Heart left ventricle (tissue), 13 donors: ENCODE measurements around the gene ZBTB39.
"Not testable (repeated sequence)": the region's sequence is repeated elsewhere in the genome, so short reads cannot be mapped to it uniquely, and the experiment has no call there.

ENCODE experiments used
- POLR2A ChIP-seq, 2 donors: fragments of 450-650 bp; IDR thresholded peaks; one replicate each; pipeline ENCODE4 v1.6.1; 2017; ENCODE audit warnings: antibody characterized with exemption in 2 of 2, mild to moderate bottlenecking in 2 of 2, moderate library complexity in 2 of 2
- TF ChIP-seq, protein P1 (sequence below), 12 donors: fragments of 200-600 bp; sonication (generic) in 4 of 12; IDR thresholded peaks; one replicate each; pipeline versions ENCODE4 v1.5.0 to v1.8.0; 2018 to 2022; ENCODE audit warnings: antibody characterized with exemption in 12 of 12, mild to moderate bottlenecking in 5 of 12
- donor health status: ischemic (EF 13 %, LVEDD 7.1; RV severe dilation, severe dysfunction).
- donor health status: DM: no; HTN: yes; CAD: no.
- donor health status: DM: no; HTN: no; CAD: no.
- donor health status: ischemic (EF 25% LVEDD 6.9; RV normal size, moderate dysfunction).
- donor health status: ischemic (EF 25% LVEDD 5.7; RV mildly dilated, moderate dysfunction).
- donor health status: ischemic (EF 35%, LVEDD 5.7; RV mildly dilated, moderate dysfunction).
- donor health status: nonischemic (EF 11% LVEDD 7.7; RV severe dilation, severe dysfunction).
- donor health status: DM: yes; HTN: yes; CAD: no.
- donor health status: PGD.
- donor health status: ischemic (EF 29% LVEDD 5.4; RV normal size, mild dysfunction).
- donor health status: nonischemic (EF 23%, LVEDD 6.1; RV moderate dilation, normal function).

DNA sequence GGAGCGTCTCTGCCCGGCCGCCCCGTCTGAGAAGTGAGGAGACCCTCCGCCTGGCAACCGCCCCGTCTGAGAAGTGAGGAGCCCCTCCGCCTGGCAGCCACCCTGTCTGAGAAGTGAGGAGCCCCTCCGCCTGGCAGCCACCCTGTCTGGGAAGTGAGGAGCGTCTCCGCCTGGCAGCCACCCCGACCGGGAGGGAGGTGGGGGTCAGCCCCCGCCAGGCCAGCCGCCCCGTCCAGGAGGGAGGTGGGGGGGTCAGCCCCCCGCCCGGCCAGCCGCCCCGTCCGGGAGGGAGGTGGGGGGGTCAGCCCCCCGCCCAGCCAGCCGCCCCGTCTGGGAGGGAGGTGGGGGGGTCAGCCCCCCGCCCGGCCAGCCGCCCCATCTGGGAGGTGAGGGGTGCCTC is 42.8 kb downstream of the ZBTB39 start:
- TF ChIP-seq, protein P1, sequence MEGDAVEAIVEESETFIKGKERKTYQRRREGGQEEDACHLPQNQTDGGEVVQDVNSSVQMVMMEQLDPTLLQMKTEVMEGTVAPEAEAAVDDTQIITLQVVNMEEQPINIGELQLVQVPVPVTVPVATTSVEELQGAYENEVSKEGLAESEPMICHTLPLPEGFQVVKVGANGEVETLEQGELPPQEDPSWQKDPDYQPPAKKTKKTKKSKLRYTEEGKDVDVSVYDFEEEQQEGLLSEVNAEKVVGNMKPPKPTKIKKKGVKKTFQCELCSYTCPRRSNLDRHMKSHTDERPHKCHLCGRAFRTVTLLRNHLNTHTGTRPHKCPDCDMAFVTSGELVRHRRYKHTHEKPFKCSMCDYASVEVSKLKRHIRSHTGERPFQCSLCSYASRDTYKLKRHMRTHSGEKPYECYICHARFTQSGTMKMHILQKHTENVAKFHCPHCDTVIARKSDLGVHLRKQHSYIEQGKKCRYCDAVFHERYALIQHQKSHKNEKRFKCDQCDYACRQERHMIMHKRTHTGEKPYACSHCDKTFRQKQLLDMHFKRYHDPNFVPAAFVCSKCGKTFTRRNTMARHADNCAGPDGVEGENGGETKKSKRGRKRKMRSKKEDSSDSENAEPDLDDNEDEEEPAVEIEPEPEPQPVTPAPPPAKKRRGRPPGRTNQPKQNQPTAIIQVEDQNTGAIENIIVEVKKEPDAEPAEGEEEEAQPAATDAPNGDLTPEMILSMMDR (IDR thresholded peaks at IDR 0.05) = not testable (repeated sequence)
- TF ChIP-seq POLR2A (IDR thresholded peaks at IDR 0.05) = not testable (repeated sequence)
